GM21619 (cell line): Measurements from ENCODE around the gene MTMR2.
"Not testable (repeated sequence)": the region's sequence is repeated elsewhere in the genome, so short reads cannot be mapped to it uniquely, and the experiment has no call there.

Experiments used
- ATAC-seq: cut with Tn5 transposase; IDR thresholded peaks from one replicate; pipeline ENCODE4 v1.9.1; 2021; ENCODE audit not compliant: unreplicated experiment

The MTMR2 gene

GRCh38 chr11:95827696-95828095 is 96.2 kb downstream of the MTMR2 start:
- ATAC-seq, result no peak

- ATAC-seq, result no peak
Measured at GRCh38 chr11:95821640-95822039, 102.3 kb downstream of the MTMR2 start.

GRCh38 chr11:95816037-95816436 is 107.9 kb downstream of the MTMR2 start:
- ATAC-seq, result peak; percentile 69

DNA sequence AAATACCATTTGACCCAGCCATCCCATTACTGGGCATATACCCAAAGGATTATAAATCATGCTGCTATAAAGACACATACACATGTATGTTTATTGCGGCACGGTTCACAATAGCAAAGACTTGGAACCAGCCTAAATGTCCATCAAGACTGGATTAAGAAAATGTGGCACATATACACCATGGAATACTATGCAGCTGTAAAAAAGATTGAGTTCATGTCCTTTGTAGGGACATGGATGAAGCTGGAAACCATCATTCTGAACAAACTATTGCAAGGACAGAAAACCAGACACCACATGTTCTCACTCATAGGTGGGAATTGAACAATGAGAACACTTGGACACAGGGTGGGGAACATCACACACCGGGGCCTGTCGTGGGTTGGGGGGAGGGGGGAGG is 112.9 kb downstream of the MTMR2 start:
- not testable (repeated sequence) for ATAC-seq

DNA sequence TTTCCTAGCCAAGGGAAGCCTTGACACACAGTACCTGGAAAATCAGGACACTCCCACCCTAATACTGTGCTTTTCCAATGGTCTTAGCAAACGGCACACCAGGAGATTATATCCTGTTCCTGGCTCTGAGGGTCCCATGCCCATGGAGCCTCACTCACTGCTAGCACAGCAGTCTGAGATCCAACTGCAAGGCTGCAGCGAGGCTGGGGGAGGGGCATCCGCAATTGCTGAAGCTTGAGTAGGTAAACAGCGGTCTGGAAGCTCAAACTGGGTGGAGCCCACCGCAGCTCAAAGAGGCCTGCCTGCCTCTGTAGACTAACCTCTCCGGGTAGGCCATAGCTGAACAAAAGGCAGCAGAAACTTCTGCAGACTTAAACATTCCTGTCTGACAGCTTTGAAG is 117.4 kb downstream of the MTMR2 start:
- ATAC-seq, result not testable (repeated sequence)

GRCh38 chr11:95805869-95806268 is 118.0 kb downstream of the MTMR2 start:
- no peak for ATAC-seq

GRCh38 chr11:95803973-95804372 is 119.9 kb downstream of the MTMR2 start:
- ATAC-seq, result no peak

DNA sequence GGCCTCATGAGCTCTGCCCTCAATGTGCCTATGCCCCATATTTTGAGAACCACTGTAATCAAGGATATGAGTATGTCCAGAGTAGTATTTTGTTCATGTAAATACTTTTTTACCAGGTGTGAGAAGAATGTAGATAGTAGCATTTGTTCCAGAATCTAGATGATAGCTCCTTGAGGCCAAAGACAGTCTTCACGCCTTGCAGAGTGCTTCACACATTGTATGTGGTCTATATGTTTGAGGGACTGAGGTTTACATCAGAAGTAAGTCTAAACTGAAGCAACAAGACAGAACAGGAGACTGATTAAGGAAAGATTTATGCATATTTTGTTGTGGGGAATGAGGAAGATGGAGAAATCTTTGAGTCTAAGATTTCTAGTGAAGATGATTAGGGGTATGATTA is 121.1 kb downstream of the MTMR2 start:
- no peak for ATAC-seq

DNA sequence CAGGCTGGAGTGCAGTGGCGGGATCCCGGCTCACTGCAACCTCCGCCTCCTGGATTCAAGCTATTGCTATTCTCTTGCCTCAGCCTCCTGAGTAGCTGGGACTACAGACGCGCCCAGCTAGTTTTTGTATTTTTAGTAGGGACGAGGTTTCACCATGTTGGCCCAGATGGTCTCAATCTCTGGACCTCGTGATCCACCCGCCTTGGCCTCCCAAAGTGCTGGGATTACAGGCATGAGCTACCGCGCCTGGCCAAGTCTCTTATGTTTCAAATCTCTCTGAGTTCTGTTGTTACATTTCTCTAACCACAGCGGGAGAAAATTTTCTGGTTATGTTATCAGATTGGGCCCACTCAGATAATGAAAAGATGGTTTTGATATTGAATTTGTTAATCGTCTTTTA is 123.5 kb downstream of the MTMR2 start:
- no peak for ATAC-seq

DNA sequence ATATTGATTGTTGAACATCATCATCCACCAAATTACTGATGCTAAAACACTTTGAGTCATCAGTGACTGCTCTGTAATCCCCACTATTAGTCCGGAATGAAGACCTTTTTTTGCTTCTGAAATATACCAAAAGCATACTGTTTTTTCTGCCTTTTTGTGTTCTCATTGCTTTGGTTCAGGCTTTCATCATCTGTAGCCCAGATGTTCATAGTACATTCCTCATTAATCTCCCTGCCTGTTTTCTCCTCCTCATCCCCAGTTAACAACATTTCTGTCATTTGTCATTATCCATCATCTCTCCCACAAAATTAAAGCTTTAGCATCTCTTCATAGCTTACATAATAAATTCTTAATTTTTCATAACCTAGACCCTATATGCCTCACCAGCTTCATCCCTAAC is 124.4 kb downstream of the MTMR2 start:
- no peak for ATAC-seq

GRCh38 chr11:95796501-95796900 is 127.4 kb downstream of the MTMR2 start:
- no peak for ATAC-seq

- ATAC-seq, result no peak
Measured at GRCh38 chr11:95795627-95796295, 128.1 kb downstream of the MTMR2 start.

DNA sequence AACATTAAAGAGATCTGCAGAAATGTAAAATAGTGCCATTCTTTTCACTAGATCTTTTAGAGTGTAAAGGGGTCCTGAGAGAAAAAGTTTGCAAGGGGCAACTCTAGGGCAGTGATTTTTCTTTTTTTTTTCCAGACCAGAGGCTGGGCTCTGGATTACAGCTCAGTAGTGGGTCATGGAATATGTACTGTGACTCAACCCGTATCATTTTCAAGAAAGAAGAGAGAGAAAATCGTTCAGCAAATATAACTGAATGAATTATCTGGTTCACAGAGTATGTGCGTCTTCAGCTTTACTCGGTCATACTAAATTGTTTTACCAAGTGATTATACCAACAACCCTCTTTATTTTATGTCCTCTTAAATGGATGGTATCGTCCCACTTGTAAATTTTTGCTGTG is 129.8 kb downstream of the MTMR2 start:
- no peak for ATAC-seq

DNA sequence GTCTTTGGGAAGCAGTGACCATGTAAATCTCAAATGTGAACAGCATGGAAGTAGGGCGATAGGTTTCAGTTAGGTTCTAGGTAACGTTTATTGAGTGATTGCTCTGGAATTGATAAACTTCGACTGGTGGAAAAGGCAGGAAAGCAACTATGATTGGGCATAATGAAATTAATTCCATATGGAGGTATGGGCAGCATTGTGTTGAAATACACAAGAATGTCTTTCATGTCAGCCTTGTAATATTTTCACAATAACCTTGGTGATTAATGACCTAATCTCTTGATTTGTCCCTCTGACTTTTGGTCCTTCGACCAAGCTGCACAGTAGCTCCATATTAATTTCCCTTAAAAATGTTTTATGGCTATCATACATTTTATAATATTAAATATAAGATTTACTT is 130.8 kb downstream of the MTMR2 start:
- ATAC-seq, result no peak

DNA sequence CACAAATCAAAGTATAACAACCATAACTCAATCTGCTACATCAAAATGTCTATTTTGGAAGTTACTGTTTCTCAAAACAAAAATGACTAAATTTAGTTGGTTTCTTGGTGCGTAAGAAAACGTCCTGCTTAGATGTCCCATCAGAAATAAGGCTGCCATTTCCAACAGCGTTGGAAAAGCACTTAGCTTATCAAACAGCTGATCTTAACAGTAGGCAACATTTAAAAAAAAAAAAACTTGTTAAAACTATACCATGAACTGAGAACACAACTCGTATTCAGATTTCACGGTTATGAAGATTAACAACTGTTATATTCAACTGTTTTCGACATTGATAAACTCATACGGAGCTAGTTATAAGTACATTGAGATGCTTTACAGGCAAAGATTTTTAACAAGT is 131.2 kb downstream of the MTMR2 start:
- no peak for ATAC-seq

DNA sequence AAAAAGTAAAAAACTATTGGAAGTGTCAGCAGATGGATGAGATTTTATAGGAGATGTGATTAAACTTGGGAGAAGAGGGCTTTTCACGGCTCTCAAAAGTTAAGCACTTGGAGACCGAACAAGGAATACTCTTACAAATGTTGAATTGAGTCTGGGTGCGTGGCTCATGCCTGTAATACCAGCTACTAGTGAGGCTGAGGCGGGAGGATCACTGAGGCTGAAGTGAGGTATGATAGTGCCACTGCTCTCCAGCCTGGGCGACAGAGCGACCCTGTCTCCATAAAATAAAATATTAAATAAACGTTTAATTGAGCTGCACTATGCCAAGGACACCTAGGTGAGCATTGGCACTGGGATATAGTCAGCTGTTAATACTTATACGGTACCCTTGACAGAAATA is 131.7 kb downstream of the MTMR2 start:
- no peak for ATAC-seq

DNA sequence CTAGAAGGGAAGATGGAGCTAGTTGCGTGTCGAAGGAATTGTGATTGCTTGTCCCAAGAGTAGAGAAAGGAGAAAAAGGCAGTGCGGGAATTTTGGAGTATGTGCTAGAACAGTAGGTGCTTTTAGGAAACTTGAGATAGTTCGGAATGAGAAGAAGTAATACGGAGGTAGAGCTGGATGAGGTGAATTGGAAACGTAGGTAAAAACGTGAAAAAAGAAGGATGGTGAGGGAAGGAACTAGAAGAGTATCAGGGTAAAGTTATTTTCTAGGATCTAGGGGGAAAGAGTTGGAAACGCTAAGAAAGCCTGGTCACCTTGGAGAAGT is 132.2 kb downstream of the MTMR2 start:
- no peak for ATAC-seq

- no peak for ATAC-seq
Measured at GRCh38 chr11:95790933-95791708, 132.8 kb downstream of the MTMR2 start.

- peak; percentile 66 for ATAC-seq
Measured at GRCh38 chr11:95790123-95790932, 133.6 kb downstream of the MTMR2 start, which contains the start of gene CEP57. Gene CEP57, plus strand, starts transcription at chr11:95790498. Its CDS starts 201 bp downstream, at chr11:95790699.

- ATAC-seq, result peak; percentile 64
Measured at GRCh38 chr11:95789506-95790122, 134.3 kb downstream of the MTMR2 start, which contains the start of gene FAM76B. Gene FAM76B, minus strand, starts transcription at chr11:95789782. Its CDS starts 304 bp downstream, at chr11:95789478.

GRCh38 chr11:95788921-95789505 is 134.9 kb downstream of the MTMR2 start:
- ATAC-seq, result peak; percentile 1
